ENCODE data around the gene RDH5.

The RDH5 gene

GRCh38 chr12:55699471-55700055 lies 20.6 kb upstream of the RDH5 start:
- H3K4me3 ChIP-seq (ENCODE audit: low read depth, low read length): no peak overlapping the region
- DNase-seq (ENCODE audit: low read depth): no peak
- no peak for TF ChIP-seq CTCF (IDR thresholded peaks at IDR 0.05; ENCODE audit: insufficient read depth, low read depth, low read length, missing control alignments)

GRCh38 chr12:55700255-55701018 lies 19.8 kb upstream of the RDH5 start:
- H3K4me3 ChIP-seq (ENCODE audit: low read depth, low read length): no peak overlapping the region
- no peak for DNase-seq (ENCODE audit: low read depth)

GRCh38 chr12:55702861-55703260 lies 17.3 kb upstream of the RDH5 start:
- DNase-seq (ENCODE audit: low read depth): no peak
- H3K4me3 ChIP-seq (ENCODE audit: low read depth, low read length): no peak overlapping the region
- TF ChIP-seq CTCF (IDR thresholded peaks at IDR 0.05; ENCODE audit: insufficient read depth, low read depth, low read length, missing control alignments): no peak

More at GRCh38 chr12:55700255-55701018, 19.8 kb upstream of the RDH5 start:
- no peak for TF ChIP-seq CTCF (IDR thresholded peaks at IDR 0.05; ENCODE audit: insufficient read depth, low read depth, low read length, missing control alignments)

GRCh38 chr12:55703288-55703687 lies 16.9 kb upstream of the RDH5 start:
- DNase-seq (ENCODE audit: low read depth): no peak

GRCh38 chr12:55703901-55704761 lies 16.1 kb upstream of the RDH5 start:
- no peak for TF ChIP-seq CTCF (IDR thresholded peaks at IDR 0.05; ENCODE audit: insufficient read depth, low read depth, low read length, missing control alignments)
- no peak overlapping the region for H3K4me3 ChIP-seq (ENCODE audit: low read depth, low read length)
- DNase-seq (ENCODE audit: low read depth): no peak

More at GRCh38 chr12:55703288-55703687, 16.9 kb upstream of the RDH5 start:
- TF ChIP-seq CTCF (IDR thresholded peaks at IDR 0.05; ENCODE audit: insufficient read depth, low read depth, low read length, missing control alignments): no peak
- H3K4me3 ChIP-seq (ENCODE audit: low read depth, low read length): no peak overlapping the region

GRCh38 chr12:55704824-55705718 lies 15.1 kb upstream of the RDH5 start:
- TF ChIP-seq CTCF (IDR thresholded peaks at IDR 0.05; ENCODE audit: insufficient read depth, low read depth, low read length, missing control alignments): no peak
- H3K4me3 ChIP-seq (ENCODE audit: low read depth, low read length): no peak overlapping the region
- no peak for DNase-seq (ENCODE audit: low read depth)

Measured in GM12865 (cell line).